Measurements from ENCODE around the gene B3GLCT.

- no peak for TF ChIP-seq EZH2 (IDR thresholded peaks at IDR 0.05; ENCODE audit: low read length, unreplicated experiment)
- TF ChIP-seq, protein P1, sequence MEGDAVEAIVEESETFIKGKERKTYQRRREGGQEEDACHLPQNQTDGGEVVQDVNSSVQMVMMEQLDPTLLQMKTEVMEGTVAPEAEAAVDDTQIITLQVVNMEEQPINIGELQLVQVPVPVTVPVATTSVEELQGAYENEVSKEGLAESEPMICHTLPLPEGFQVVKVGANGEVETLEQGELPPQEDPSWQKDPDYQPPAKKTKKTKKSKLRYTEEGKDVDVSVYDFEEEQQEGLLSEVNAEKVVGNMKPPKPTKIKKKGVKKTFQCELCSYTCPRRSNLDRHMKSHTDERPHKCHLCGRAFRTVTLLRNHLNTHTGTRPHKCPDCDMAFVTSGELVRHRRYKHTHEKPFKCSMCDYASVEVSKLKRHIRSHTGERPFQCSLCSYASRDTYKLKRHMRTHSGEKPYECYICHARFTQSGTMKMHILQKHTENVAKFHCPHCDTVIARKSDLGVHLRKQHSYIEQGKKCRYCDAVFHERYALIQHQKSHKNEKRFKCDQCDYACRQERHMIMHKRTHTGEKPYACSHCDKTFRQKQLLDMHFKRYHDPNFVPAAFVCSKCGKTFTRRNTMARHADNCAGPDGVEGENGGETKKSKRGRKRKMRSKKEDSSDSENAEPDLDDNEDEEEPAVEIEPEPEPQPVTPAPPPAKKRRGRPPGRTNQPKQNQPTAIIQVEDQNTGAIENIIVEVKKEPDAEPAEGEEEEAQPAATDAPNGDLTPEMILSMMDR (conservative IDR thresholded peaks at IDR 0.05; ENCODE audit: low read depth, low read length) = no peak
- TF ChIP-seq EZH2phosphoT487 (IDR thresholded peaks at IDR 0.05; ENCODE audit: borderline replicate concordance, low read length) = no peak
These were observed 27.8 kb upstream of the B3GLCT start for GRCh38 chr13:31172001-31172400.

Data from PC-3 (cell line).